Upper lobe of right lung (tissue), 1 donor: ENCODE measurements around the gene CDK4. TPM values are rescaled to one million over a fixed set of nuclear protein-coding genes. Genes with fewer than 3 reads are reported as not detected.

ENCODE experiments used
- ATAC-seq: fragments of 200-7000 bp; cut with Tn5 transposase; one replicate; pipeline ENCODE4 v1.9.1; 2020; ENCODE audit warnings: mild to moderate bottlenecking, moderate library complexity
- DNase-seq: peaks from one replicate; pipeline ENCODE4 v3.0.0-alpha.2; 2020
- H3K27ac ChIP-seq: fragments of 200-600 bp; one replicate; pipeline ENCODE4 v1.8.0; 2022
- H3K27me3 ChIP-seq: fragments of 200-600 bp; one replicate; pipeline ENCODE4 v1.8.0; 2022; ENCODE audit warnings: mild to moderate bottlenecking
- H3K36me3 ChIP-seq: fragments of 200-600 bp; one replicate; pipeline ENCODE4 v1.8.0; 2022
- H3K4me1 ChIP-seq: fragments of 200-600 bp; one replicate; pipeline ENCODE4 v1.8.0; 2022
- H3K4me3 ChIP-seq: fragments of 200-600 bp; one replicate; pipeline ENCODE4 v1.8.0; 2022; ENCODE audit warnings: mild to moderate bottlenecking
- H3K9me3 ChIP-seq: fragments of 200-600 bp; one replicate; pipeline ENCODE4 v1.8.0; 2022
- CTCF ChIP-seq: fragments of 200-600 bp; IDR thresholded peaks from one replicate; pipeline ENCODE4 v1.8.0; 2022; ENCODE audit warnings: antibody characterized with exemption
- intact Hi-C: fragments of 100-400 bp; cut with DNase I; formaldehyde crosslinking; loops from one replicate; pipeline ENCODE4 v1.11.0; 2022
- total RNA-seq: library from RNA; stranded (reverse); fragmentation: NEBNext Ultra II Directional; extraction: Animal tissue kit (Norgen Biotek cat#: 25700); gene quantifications from one replicate; pipeline ENCODE4 v1.2.1, GENCODE V29; 2021
- donor health status: DM: no; HTN: yes; CAD: no; lungs with severe emphysema.

The CDK4 gene
- total RNA-seq, 1 donor from 2014 or later: 77.6 TPM

- peaks cover 4% of the 10 kb centered on the region for H3K36me3 ChIP-seq
- peaks cover 35% of the 10 kb centered on the region for H3K27me3 ChIP-seq
- H3K9me3 ChIP-seq: no peaks in the 10 kb centered on the region
- TF ChIP-seq CTCF: peak; percentile 17
- intact Hi-C loops: no loop called here
- peak; percentile 77 for DNase-seq
- H3K4me1 ChIP-seq: peaks cover 14% of the 10 kb centered on the region
- peak; percentile 34 for ATAC-seq
- H3K4me3 ChIP-seq: peak overlapping the region; percentile 46
- H3K27ac ChIP-seq: peak overlapping the region; percentile 39
Observed at GRCh38 chr12:57741844-57742738, 10.0 kb downstream of the CDK4 start.

GRCh38 chr12:57741413-57741789, 10.7 kb downstream of the CDK4 start:
- H3K27ac ChIP-seq: peak overlapping the region; percentile 39

GRCh38 chr12:57740656-57741412, 11.3 kb downstream of the CDK4 start:
- Histone ChIP-seq H3K9me3 (no peaks in the 10 kb centered on the region), H3K27me3 (peaks cover 45% of the 10 kb centered on the region), H3K4me1 (peaks cover 10% of the 10 kb centered on the region), H3K4me3 (peak overlapping the region; percentile 46), H3K36me3 (no peaks in the 10 kb centered on the region), H3K27ac (no peak overlapping the region)
- ATAC-seq: peak; percentile 2
- intact Hi-C loops: no loop called here
- DNase-seq: no peak
- TF ChIP-seq CTCF: no peak

More at GRCh38 chr12:57741413-57741789, 10.7 kb downstream of the CDK4 start:
- intact Hi-C loops: no loop called here
- Histone ChIP-seq H3K4me3 (peak overlapping the region; percentile 46), H3K4me1 (peaks cover 14% of the 10 kb centered on the region), H3K27me3 (peaks cover 41% of the 10 kb centered on the region), H3K9me3 (no peaks in the 10 kb centered on the region), H3K36me3 (no peaks in the 10 kb centered on the region)
- no peak for ATAC-seq
- DNase-seq: no peak
- no peak for TF ChIP-seq CTCF

GRCh38 chr12:57739914-57740538, 12.1 kb downstream of the CDK4 start:
- intact Hi-C loops: no loop called here
- TF ChIP-seq CTCF: no peak
- no peak overlapping the region for H3K4me3 ChIP-seq

GRCh38 chr12:57739387-57739786, 12.7 kb downstream of the CDK4 start:
- Histone ChIP-seq H3K36me3 (no peaks in the 10 kb centered on the region), H3K4me3 (no peak overlapping the region), H3K27me3 (peaks cover 54% of the 10 kb centered on the region), H3K27ac (no peak overlapping the region), H3K9me3 (no peaks in the 10 kb centered on the region), H3K4me1 (peaks cover 4% of the 10 kb centered on the region)
- ATAC-seq (no peak), DNase-seq (no peak)
- no peak for TF ChIP-seq CTCF
- intact Hi-C loops: no loop called here

More at GRCh38 chr12:57739914-57740538, 12.1 kb downstream of the CDK4 start:
- H3K27me3 ChIP-seq: peaks cover 52% of the 10 kb centered on the region
- no peak overlapping the region for H3K27ac ChIP-seq
- DNase-seq (no peak), ATAC-seq (no peak)
- H3K4me1 ChIP-seq: peaks cover 5% of the 10 kb centered on the region
- H3K9me3 ChIP-seq: no peaks in the 10 kb centered on the region
- no peaks in the 10 kb centered on the region for H3K36me3 ChIP-seq
